ENCODE data around the gene TMEM116. TPM values are rescaled to one million over a fixed set of nuclear protein-coding genes. Genes with fewer than 3 reads are reported as not detected.

The TMEM116 gene
- total and polyA plus RNA-seq, 10 of the 15 experiments (the other 5 are each of a cell fraction or from before 2014, with no cell fraction given), result 6.0 to 25.7 (median 8.5) TPM

- TF ChIP-seq SP1 (IDR thresholded peaks at IDR 0.05; ENCODE audit: low read depth, low read length), result no peak
- TF ChIP-seq ATF7 (IDR thresholded peaks at IDR 0.05; ENCODE audit: low read depth), result no peak
- TF ChIP-seq ZNF24 (IDR thresholded peaks at IDR 0.05), result no peak
- no peak for TF ChIP-seq MTA2 (IDR thresholded peaks at IDR 0.05; ENCODE audit: low read depth)
- no peak for TF ChIP-seq SMARCA5 (IDR thresholded peaks at IDR 0.05)
Observed at GRCh38 chr12:111975161-111975931, 37.6 kb downstream of the TMEM116 start (continued).

- H3K4me2 ChIP-seq (ENCODE audit: control insufficient read depth, insufficient read depth), result no peak overlapping the region
- H3K4me3 ChIP-seq, result no peak overlapping the region
- no peaks in the 10 kb centered on the region for H3K36me3 ChIP-seq (ENCODE audit: control insufficient read depth in 2 of 2, insufficient read depth in 2 of 2, low read length in 1 of 2)
- ChIA-PET RAD21 (ENCODE audit: unreplicated experiment) (no interaction called here), SMC1A (ENCODE audit: uncharacterized antibody, unreplicated experiment) (interaction anchor here (0.6 to 0.7 kb wide), 2 partner anchors 11 to 989 kb away, joined by 3 read pairs; no protein-coding TSS in a partner anchor), CTCF (interaction anchor here (0.6 kb wide), 1 partner anchor 392 kb away, joined by 3 read pairs; no protein-coding TSS in a partner anchor), POLR2A (interaction anchor here (0.6 kb wide), 1 partner anchor 432 kb away, joined by 8 read pairs; no protein-coding TSS in a partner anchor)
- peaks cover 7% of the 10 kb centered on the region; the same call in 2 of the 3 replicates for H3K9me3 ChIP-seq (replicated peaks; ENCODE audit: control insufficient read depth, insufficient read depth, low read length)
- intact Hi-C loops (cut with micrococcal nuclease; ENCODE audit: unreplicated experiment) (no loop called here), in situ Hi-C loops (cut with MboI) (no loop called here)
- no peaks in the 10 kb centered on the region for H4K20me1 ChIP-seq (ENCODE audit: control insufficient read depth, insufficient read depth)
- no peaks in the 10 kb centered on the region for H3K4me1 ChIP-seq (ENCODE audit: control insufficient read depth, insufficient read depth, low read length)
- no peaks in the 10 kb centered on the region for H3K79me2 ChIP-seq (ENCODE audit: control insufficient read depth, insufficient read depth, low read length)
- TF ChIP-seq NFIC (IDR thresholded peaks at IDR 0.05; ENCODE audit: low read depth, low read length) (no peak), HDGF (IDR thresholded peaks at IDR 0.05) (no peak), PBX3 (IDR thresholded peaks at IDR 0.05; ENCODE audit: insufficient replicate concordance, low read depth, low read length) (no peak), CTCF (IDR thresholded peaks at IDR 0.05 in 2 of 3, conservative IDR thresholded peaks at IDR 0.05 in 1 of 3; ENCODE audit: control insufficient read depth in 2 of 3, extremely low read depth in 1 of 3, insufficient read depth in 1 of 3, low read depth in 3 of 3, low read length in 3 of 3) (no peak), ZBTB4 (CRISPR knock-in tag; IDR thresholded peaks at IDR 0.05) (no peak), CBX5 (IDR thresholded peaks at IDR 0.05; ENCODE audit: low read depth) (no peak), NBN (IDR thresholded peaks at IDR 0.05) (no peak)
- DNase-seq (ENCODE audit: low read depth, low spot score), result no peak
- H2AFZ ChIP-seq (ENCODE audit: control insufficient read depth, low read depth, low read length), result no peak overlapping the region
- H3K27me3 ChIP-seq (replicated peaks in 1 of 2; ENCODE audit: control insufficient read depth in 2 of 2, insufficient read depth in 2 of 2, low read length in 1 of 2), result no peaks in the 10 kb centered on the region
- no peak for FAIRE-seq
- BruUV-seq (replicated peaks), result no TSS peak
- H3K27ac ChIP-seq (ENCODE audit: control insufficient read depth, insufficient read depth), result no peak overlapping the region
- H3K9ac ChIP-seq (ENCODE audit: control insufficient read depth, insufficient read depth, low read length), result no peak overlapping the region
- ATAC-seq, result no peak
Observed at GRCh38 chr12:111971800-111972199, 41.2 kb downstream of the TMEM116 start.

Data from GM12878 (cell line).